Measurements from ENCODE around the gene TIMM21. TPM values are rescaled to one million over a fixed set of nuclear protein-coding genes. Genes with fewer than 3 reads are reported as not detected.

TIMM21 gene
- total RNA-seq, 1 experiment from 2014 or later: 46.0 TPM

- H2BK15ac ChIP-seq (ENCODE audit: low read depth, low read length): no peak overlapping the region
- no peak overlapping the region for H3K14ac ChIP-seq (ENCODE audit: insufficient read depth, low read length)
- no peak overlapping the region for H3K4me2 ChIP-seq (ENCODE audit: insufficient read depth, insufficient read length, low read length)
- no peaks in the 10 kb centered on the region for H3K9me3 ChIP-seq (ENCODE audit: control insufficient read depth, low read depth, low read length)
- no peak overlapping the region for H4K8ac ChIP-seq (replicated peaks; ENCODE audit: insufficient read length, low read depth, low read length)
- no peak for TF ChIP-seq CTCF (conservative IDR thresholded peaks at IDR 0.05)
- no peak overlapping the region for H3K23ac ChIP-seq (ENCODE audit: insufficient read length, low read depth, low read length)
- H2BK5ac ChIP-seq (ENCODE audit: insufficient read length, low read length): no peak overlapping the region
- no peaks in the 10 kb centered on the region for H3K79me2 ChIP-seq (ENCODE audit: insufficient read depth, low read length)
- H3K23me2 ChIP-seq (ENCODE audit: insufficient read length, low read depth, low read length, poor library complexity, severe bottlenecking): no peaks in the 10 kb centered on the region
- no peak overlapping the region for H4K5ac ChIP-seq (ENCODE audit: insufficient read length, low read depth, low read length)
- no peak overlapping the region for H3K18ac ChIP-seq (ENCODE audit: insufficient read length, low read depth, low read length)
- no peak overlapping the region for H3T11ph ChIP-seq (ENCODE audit: low read length)
- no peaks in the 10 kb centered on the region for H4K20me1 ChIP-seq (ENCODE audit: control insufficient read depth, insufficient read depth, insufficient read length)
- H3K9ac ChIP-seq (ENCODE audit: extremely low read depth, insufficient read length, low read length): no peak overlapping the region
- no peak overlapping the region for H3K56ac ChIP-seq (ENCODE audit: insufficient read length, low read depth, low read length)
- H2BK20ac ChIP-seq (ENCODE audit: low read depth, low read length, poor library complexity, severe bottlenecking): no peak overlapping the region
- H3K79me1 ChIP-seq (ENCODE audit: insufficient read depth, low read depth, low read length, poor library complexity, severe bottlenecking): no peaks in the 10 kb centered on the region
- H3K9me3 Mint-ChIP-seq: no peaks in the 10 kb centered on the region
- no peaks in the 10 kb centered on the region for H3K27me3 ChIP-seq (ENCODE audit: insufficient read depth, low read length)
- H4K91ac ChIP-seq (ENCODE audit: insufficient read length, low read depth, low read length): no peak overlapping the region
- DNase-seq: no peak
- no peak overlapping the region for H3K4ac ChIP-seq (ENCODE audit: low read depth, low read length)
- H2AFZ ChIP-seq (ENCODE audit: low read length): no peak overlapping the region
- H2AK5ac ChIP-seq (ENCODE audit: insufficient read length, low read length): no peak overlapping the region
- no peak overlapping the region; a peak in 1 of 7 replicates for H3K27ac Mint-ChIP-seq
- 0 out of 2 replicates have a peak, but pooled peaks cover 3% of the 10 kb centered on the region for H3K4me1 ChIP-seq (ENCODE audit: insufficient read depth, low read length)
- no CpG with 5 or more reads among the region's 1 CpG for WGBS (ENCODE audit: extremely low coverage, insufficient read length, low lambda C conversion rate)
- no peak overlapping the region for H2BK120ac ChIP-seq (ENCODE audit: low read depth, low read length, poor library complexity, severe bottlenecking)
- H3K36me3 Mint-ChIP-seq (ENCODE audit: insufficient read depth in 1 of 3, low read depth in 3 of 3): no peaks in the 10 kb centered on the region; a peak in 1 of 7 replicates
- H3K27me3 Mint-ChIP-seq (ENCODE audit: low read depth): peaks cover 10% of the 10 kb centered on the region
- H3K27ac ChIP-seq (ENCODE audit: insufficient read length, low read depth, low read length): no peak overlapping the region
- peaks cover 6 to 14% of the 10 kb centered on the region in 2 experiments; a peak in 3 of 4 replicates for H3K4me1 Mint-ChIP-seq
- H2BK12ac ChIP-seq (ENCODE audit: insufficient read length, low read depth, low read length): no peak overlapping the region
- no peak overlapping the region for H3K4me3 Mint-ChIP-seq
Observed at GRCh38 chr18:74140582-74140981, 7.7 kb upstream of the TIMM21 start.
